MCF 10A (cell line): ENCODE results near the gene GUK1. TPM values are rescaled to one million over a fixed set of nuclear protein-coding genes. Genes with fewer than 3 reads are reported as not detected.
A peak's percentile ranks its signal among the peaks of the same experiment; 100 is the strongest.

ENCODE experiments used
- BruUV-seq: library from RNA; stranded (reverse); fragments of 400-500 nt; replicated peaks from 2 replicates; lab custom pipeline; 2021; lab: Mats Ljungman, UMichigan
- CTCF ChIA-PET: fragments of 300-600 bp; sonication (Branson Sonifier 250); formaldehyde crosslinking; extraction: SDS; loops from one replicate; lab custom pipeline; 2021; ENCODE audit warnings: antibody characterized with exemption, inconsistent platforms; lab: Yijun Ruan, JAX
- POLR2A ChIA-PET: fragments of 300-600, 350-650 bp; sonication (Branson Sonifier 250); formaldehyde crosslinking; extraction: SDS; loops from one replicate; lab custom pipeline; 2020; ENCODE audit warnings: antibody characterized with exemption, inconsistent platforms; lab: Yijun Ruan, JAX
- DNase-seq: peaks from one replicate; pipeline ENCODE4 v3.0.0-alpha.2; 2018; ENCODE audit not compliant: unreplicated experiment
- H3K27ac Mint-ChIP-seq: one replicate; pipeline ENCODE4 v1.8.0; 2022; ENCODE audit warnings: mild to moderate bottlenecking, low read depth, mixed read lengths; ENCODE audit not compliant: unreplicated experiment
- H3K27me3 Mint-ChIP-seq: one replicate; pipeline ENCODE4 v1.8.0; 2022; ENCODE audit warnings: mixed read lengths; ENCODE audit not compliant: insufficient read depth, unreplicated experiment
- H3K36me3 Mint-ChIP-seq: one replicate; pipeline ENCODE4 v1.8.0; 2022; ENCODE audit warnings: mild to moderate bottlenecking, moderate library complexity, mixed read lengths; ENCODE audit not compliant: insufficient read depth, unreplicated experiment
- H3K4me1 Mint-ChIP-seq: one replicate; pipeline ENCODE4 v1.8.0; 2022; ENCODE audit warnings: mixed read lengths; ENCODE audit not compliant: insufficient read depth, unreplicated experiment
- H3K4me3 Mint-ChIP-seq: one replicate; pipeline ENCODE4 v1.8.0; 2022; ENCODE audit warnings: mild to moderate bottlenecking, moderate library complexity, mixed read lengths; ENCODE audit not compliant: unreplicated experiment
- H3K9me3 Mint-ChIP-seq: one replicate; pipeline ENCODE4 v1.8.0; 2022; ENCODE audit warnings: mixed read lengths; ENCODE audit not compliant: unreplicated experiment
- intact Hi-C: fragments of 100-400 bp; cut with micrococcal nuclease; formaldehyde crosslinking; loops from 2 replicates; pipeline ENCODE4 v1.14.1; 2022
- total RNA-seq: library from RNA; stranded (reverse); gene quantifications from 2 replicates; pipeline ENCODE4 v1.2.3, GENCODE V29; 2022
- TF ChIP-seq, protein P1 (sequence below): fragments of 200-600 bp; IDR thresholded peaks from one replicate; pipeline ENCODE4 v1.8.0; 2022; ENCODE audit warnings: antibody characterized with exemption, mild to moderate bottlenecking; ENCODE audit not compliant: unreplicated experiment

GUK1 gene
- total RNA-seq, 1 experiment from 2014 or later: 495 TPM

DNA sequence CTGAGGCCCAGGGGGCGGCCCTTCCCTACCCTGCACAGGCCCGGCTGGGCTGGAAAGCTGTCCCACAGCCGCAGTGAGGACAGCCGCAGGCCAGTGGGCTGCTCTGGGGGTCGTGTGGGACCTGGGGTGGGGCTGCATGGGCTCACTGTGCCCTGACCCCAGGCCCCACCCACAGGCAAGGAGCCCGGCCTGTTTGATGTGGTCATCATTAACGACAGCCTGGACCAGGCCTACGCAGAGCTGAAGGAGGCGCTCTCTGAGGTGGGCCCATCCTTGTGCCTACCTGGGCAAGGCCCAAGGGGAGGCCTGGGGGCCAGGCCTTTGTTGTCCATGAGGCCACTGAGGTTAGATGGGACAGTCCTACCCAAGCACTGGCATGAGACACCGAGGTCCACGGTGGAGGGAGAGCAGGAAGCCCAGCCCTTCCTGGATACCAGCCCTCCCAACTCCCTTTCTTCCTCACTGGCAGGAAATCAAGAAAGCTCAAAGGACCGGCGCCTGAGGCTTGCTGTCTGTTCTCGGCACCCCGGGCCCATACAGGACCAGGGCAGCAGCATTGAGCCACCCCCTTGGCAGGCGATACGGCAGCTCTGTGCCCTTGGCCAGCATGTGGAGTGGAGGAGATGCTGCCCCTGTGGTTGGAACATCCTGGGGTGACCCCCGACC is 8.2 kb downstream of the GUK1 start:
- ChIA-PET CTCF (interaction anchor here (0.6 to 2.5 kb wide), 3 partner anchors 17 to 24 kb away, joined by 3 to 17 read pairs (median 5); partner anchors contain the start of gene IBA57), POLR2A (interaction anchor here (1.3 to 8.9 kb wide), 3 partner anchors 7 to 16 kb away, joined by 4 to 137 read pairs (median 76); partner anchors contain the start of genes GUK1 and IBA57)
- H3K4me1 Mint-ChIP-seq: peaks cover 45% of the 10 kb centered on the region
- no TSS peak for BruUV-seq
- intact Hi-C loops: no loop called here
- H3K9me3 Mint-ChIP-seq: no peaks in the 10 kb centered on the region
- peaks cover 45% of the 10 kb centered on the region for H3K36me3 Mint-ChIP-seq
- TF ChIP-seq, protein P1, sequence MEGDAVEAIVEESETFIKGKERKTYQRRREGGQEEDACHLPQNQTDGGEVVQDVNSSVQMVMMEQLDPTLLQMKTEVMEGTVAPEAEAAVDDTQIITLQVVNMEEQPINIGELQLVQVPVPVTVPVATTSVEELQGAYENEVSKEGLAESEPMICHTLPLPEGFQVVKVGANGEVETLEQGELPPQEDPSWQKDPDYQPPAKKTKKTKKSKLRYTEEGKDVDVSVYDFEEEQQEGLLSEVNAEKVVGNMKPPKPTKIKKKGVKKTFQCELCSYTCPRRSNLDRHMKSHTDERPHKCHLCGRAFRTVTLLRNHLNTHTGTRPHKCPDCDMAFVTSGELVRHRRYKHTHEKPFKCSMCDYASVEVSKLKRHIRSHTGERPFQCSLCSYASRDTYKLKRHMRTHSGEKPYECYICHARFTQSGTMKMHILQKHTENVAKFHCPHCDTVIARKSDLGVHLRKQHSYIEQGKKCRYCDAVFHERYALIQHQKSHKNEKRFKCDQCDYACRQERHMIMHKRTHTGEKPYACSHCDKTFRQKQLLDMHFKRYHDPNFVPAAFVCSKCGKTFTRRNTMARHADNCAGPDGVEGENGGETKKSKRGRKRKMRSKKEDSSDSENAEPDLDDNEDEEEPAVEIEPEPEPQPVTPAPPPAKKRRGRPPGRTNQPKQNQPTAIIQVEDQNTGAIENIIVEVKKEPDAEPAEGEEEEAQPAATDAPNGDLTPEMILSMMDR: no peak
- DNase-seq: peak; percentile 43
- no peaks in the 10 kb centered on the region for H3K27me3 Mint-ChIP-seq
- no peak overlapping the region for H3K4me3 Mint-ChIP-seq
- H3K27ac Mint-ChIP-seq: peak overlapping the region; percentile 83

DNA sequence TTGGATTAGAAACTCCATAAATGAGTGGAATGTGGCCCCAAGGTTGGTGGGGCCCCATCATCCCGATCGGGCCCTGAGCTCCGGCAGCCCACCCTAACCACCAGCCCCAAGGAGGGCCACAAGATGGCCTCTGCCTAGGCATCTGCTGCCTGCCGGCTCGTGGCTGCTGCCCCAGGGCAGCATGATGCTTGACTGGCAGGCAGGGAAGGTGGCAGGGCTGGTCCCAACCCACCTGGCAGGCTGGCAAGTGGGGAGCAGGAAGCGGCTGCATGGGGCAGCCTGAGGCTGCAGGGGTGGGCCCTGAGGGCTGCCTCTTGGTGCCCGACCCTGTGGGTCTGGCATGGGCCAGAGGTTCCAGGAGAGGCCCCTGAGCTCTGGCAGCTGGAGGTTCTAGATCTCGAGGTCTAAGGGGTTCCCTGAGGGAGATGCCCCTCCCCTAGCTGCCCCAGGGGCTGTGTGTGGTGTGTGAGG is 8.9 kb downstream of the GUK1 start:
- intact Hi-C loops: loop anchor here (1.0 kb wide), 1 partner anchor 14 kb away; no protein-coding TSS in a partner anchor
- POLR2A ChIA-PET: interaction anchor here (1.3 to 8.9 kb wide), 3 partner anchors 8 to 15 kb away, joined by 4 to 137 read pairs (median 76); partner anchors contain the start of genes GUK1 and IBA57
- CTCF ChIA-PET: interaction anchor here (0.6 to 2.5 kb wide), 3 partner anchors 17 to 25 kb away, joined by 3 to 17 read pairs (median 5); partner anchors contain the start of gene IBA57
- Mint-ChIP-seq H3K9me3 (no peaks in the 10 kb centered on the region), H3K27me3 (no peaks in the 10 kb centered on the region), H3K4me3 (peak overlapping the region; percentile 44), H3K27ac (peak overlapping the region; percentile 83), H3K4me1 (peaks cover 39% of the 10 kb centered on the region), H3K36me3 (peaks cover 39% of the 10 kb centered on the region)
- TF ChIP-seq, protein P1: no peak
- no TSS peak for BruUV-seq
- no peak for DNase-seq

DNA sequence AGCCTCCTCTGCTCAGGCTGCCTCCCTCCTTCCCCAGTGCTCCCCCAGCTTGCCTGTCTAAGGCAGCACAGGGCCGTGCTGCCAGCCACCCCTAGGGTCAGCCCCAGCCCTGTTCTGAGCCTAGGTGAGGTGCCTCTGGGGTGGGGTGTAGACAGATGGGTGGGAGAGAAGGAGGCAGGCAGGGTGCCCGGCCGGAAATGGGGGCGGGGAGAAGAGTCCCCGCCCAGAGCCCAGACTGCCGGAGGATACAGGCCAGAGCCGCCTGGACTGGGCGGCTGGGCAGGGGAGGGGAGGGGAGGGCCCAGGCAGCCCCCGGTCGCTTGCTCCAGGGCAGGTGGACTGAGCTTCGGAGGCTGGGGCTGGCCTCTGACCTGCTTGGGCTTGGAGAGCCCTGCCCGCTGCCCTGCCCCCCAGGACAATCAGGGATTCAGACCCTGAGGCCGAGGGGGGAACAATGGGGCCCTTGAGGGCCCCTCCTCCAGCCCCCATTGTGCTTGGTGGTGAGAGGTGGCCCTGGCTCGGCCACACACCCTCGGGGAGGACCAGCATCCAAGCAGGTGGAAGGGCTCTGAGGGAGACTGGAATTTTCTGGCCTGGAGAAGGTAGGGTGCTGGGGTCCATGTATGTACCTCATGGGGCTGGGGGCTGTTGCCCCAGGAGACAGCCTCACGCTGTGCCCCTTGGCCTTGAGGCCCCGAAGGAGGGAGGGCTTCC is 9.5 kb downstream of the GUK1 start, which contains the start of gene GJC2:
TSS of gene GJC2 (plus strand) at position 525 of the 714 bp plus-strand sequence. CDS start 7,829 bp downstream, outside the sequence.
- TF ChIP-seq, protein P1: no peak
- no TSS peak for BruUV-seq
- H3K9me3 Mint-ChIP-seq: no peaks in the 10 kb centered on the region
- intact Hi-C loops: loop anchor here (1.0 kb wide), 1 partner anchor 14 kb away; no protein-coding TSS in a partner anchor
- H3K27me3 Mint-ChIP-seq: no peaks in the 10 kb centered on the region
- peaks cover 38% of the 10 kb centered on the region for H3K36me3 Mint-ChIP-seq
- peaks cover 36% of the 10 kb centered on the region for H3K4me1 Mint-ChIP-seq
- ChIA-PET CTCF (interaction anchor here (1.1 to 5.9 kb wide), 3 partner anchors 16 to 48 kb away, joined by 4 to 63 read pairs (median 17); partner anchors contain the start of gene IBA57), POLR2A (interaction anchor here (7.8 to 8.9 kb wide), 2 partner anchors 8 to 15 kb away, joined by 76 to 137 read pairs; partner anchors contain the start of genes GUK1 and IBA57)
- H3K27ac Mint-ChIP-seq: peak within 1 kb of the TSS; percentile 83
- DNase-seq: peak; percentile 71
- H3K4me3 Mint-ChIP-seq: peak within 1 kb of the TSS; percentile 44
